GM18502 (cell line): Measurements from ENCODE around the gene TMEM253.

Source experiments
- ATAC-seq: cut with Tn5 transposase; IDR thresholded peaks from one replicate; pipeline ENCODE4 v1.9.1; 2021; ENCODE audit warnings: mild to moderate bottlenecking; ENCODE audit not compliant: unreplicated experiment, poor library complexity

The TMEM253 gene

GRCh38 chr14:21102521-21103410, 1.9 kb downstream of the TMEM253 start:
- no peak for ATAC-seq

GRCh38 chr14:21103411-21103709, 2.5 kb downstream of the TMEM253 start:
- ATAC-seq: no peak

- peak; percentile 92 for ATAC-seq
These were observed 3.0 kb downstream of the TMEM253 start for GRCh38 chr14:21103710-21104447.

GRCh38 chr14:21104448-21105060, 3.7 kb downstream of the TMEM253 start:
- ATAC-seq: peak; percentile 45

GRCh38 chr14:21105095-21105494, 4.2 kb downstream of the TMEM253 start:
- no peak for ATAC-seq

GRCh38 chr14:21106176-21106497, 5.3 kb downstream of the TMEM253 start:
- ATAC-seq: no peak

GRCh38 chr14:21106498-21107282, 5.8 kb downstream of the TMEM253 start:
- ATAC-seq: no peak

GRCh38 chr14:21107283-21107800, 6.5 kb downstream of the TMEM253 start:
- ATAC-seq: no peak

GRCh38 chr14:21108791-21109190, 7.9 kb downstream of the TMEM253 start:
- no peak for ATAC-seq

GRCh38 chr14:21109377-21110138, 8.7 kb downstream of the TMEM253 start:
- peak; percentile 70 for ATAC-seq

GRCh38 chr14:21112255-21112654, 11.4 kb downstream of the TMEM253 start:
- no peak for ATAC-seq

GRCh38 chr14:21113369-21113768, 12.5 kb downstream of the TMEM253 start:
- no peak for ATAC-seq

GRCh38 chr14:21118933-21119332, 18.1 kb downstream of the TMEM253 start:
- no peak for ATAC-seq

- no peak for ATAC-seq
These were observed 19.8 kb downstream of the TMEM253 start for GRCh38 chr14:21120686-21121085.

- no peak for ATAC-seq
These were observed 20.3 kb downstream of the TMEM253 start for GRCh38 chr14:21121122-21121521.

- ATAC-seq: no peak
These were observed 22.6 kb downstream of the TMEM253 start for GRCh38 chr14:21123429-21123828.

- no peak for ATAC-seq
These were observed 33.0 kb downstream of the TMEM253 start for GRCh38 chr14:21133901-21134300.

- no peak for ATAC-seq
These were observed 35.2 kb downstream of the TMEM253 start for GRCh38 chr14:21136024-21136423.

- no peak for ATAC-seq
These were observed 41.5 kb downstream of the TMEM253 start for GRCh38 chr14:21142357-21142756.

GRCh38 chr14:21145437-21145836, 44.6 kb downstream of the TMEM253 start:
- no peak for ATAC-seq
